ENCODE data around the gene ADGRG4. TPM values are rescaled to one million over a fixed set of nuclear protein-coding genes. Genes with fewer than 3 reads are reported as not detected.

ADGRG4 gene
- total and polyA plus RNA-seq, 2 donors (not counting 1 experiment from before 2014, with no cell fraction given), result not detected

DNA sequence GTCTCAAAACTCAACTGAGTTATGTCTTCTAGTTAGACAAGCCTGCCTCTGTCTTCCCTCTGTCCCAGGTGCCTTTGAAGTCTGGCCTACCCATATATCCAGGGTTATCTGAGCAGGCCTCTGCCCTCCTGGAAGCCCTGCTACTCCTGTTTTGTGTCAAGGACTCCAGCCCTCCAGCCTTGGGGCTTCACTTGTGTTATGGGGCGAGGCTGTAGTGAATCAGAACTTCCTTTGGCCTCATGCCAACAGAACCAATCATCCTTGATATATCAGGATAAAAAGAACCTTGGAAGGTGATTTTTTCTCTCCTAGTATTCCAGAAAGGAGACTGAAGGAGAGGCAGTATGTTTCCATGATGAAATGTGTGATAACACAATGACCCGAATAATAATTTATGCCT, 8.9 kb upstream of the ADGRG4 start:
- Histone ChIP-seq H3K9me3 (ENCODE audit: control extremely low read depth in 1 of 3, control insufficient read depth in 2 of 3, insufficient read depth in 1 of 3, low read length in 2 of 3) (no peaks in the 10 kb centered on the region), H3K9ac (ENCODE audit: low read length) (no peak overlapping the region), H3K4me3 (ENCODE audit: control extremely low read depth in 1 of 5, extremely low read depth in 1 of 5, insufficient read depth in 1 of 5, low read depth in 2 of 5, low read length in 4 of 5) (no peak overlapping the region), H3K27me3 (replicated peaks in 1 of 4; ENCODE audit: control extremely low read depth in 1 of 4, control insufficient read depth in 3 of 4, insufficient read depth in 4 of 4, low read length in 3 of 4) (no peaks in the 10 kb centered on the region), H3K79me2 (ENCODE audit: control insufficient read depth, insufficient read depth, low read length) (no peaks in the 10 kb centered on the region), H3K27ac (ENCODE audit: low read length in 2 of 2) (no peak overlapping the region), H3K36me3 (replicated peaks in 1 of 2; ENCODE audit: control extremely low read depth in 1 of 2, control insufficient read depth in 1 of 2, extremely low read depth in 1 of 2, insufficient read depth in 2 of 2, low read length in 1 of 2) (no peaks in the 10 kb centered on the region), H3K4me1 (ENCODE audit: control insufficient read depth in 2 of 2, insufficient read depth in 2 of 2, low read length in 2 of 2) (no peaks in the 10 kb centered on the region), H4K20me1 (ENCODE audit: control insufficient read depth, insufficient read depth, low read length, poor library complexity, severe bottlenecking) (no peaks in the 10 kb centered on the region), H2AFZ (ENCODE audit: insufficient read depth, low read depth, low read length, poor library complexity, severe bottlenecking) (no peak overlapping the region), H3K4me2 (replicated peaks; ENCODE audit: low read depth, low read length, poor library complexity, severe bottlenecking) (no peak overlapping the region)
- POLR2A ChIA-PET, result no interaction called here
- ATAC-seq (ENCODE audit: low read depth) (no peak), DNase-seq (no peak)
- H3K27me3 Mint-ChIP-seq, result no peaks in the 10 kb centered on the region
- no peaks in the 10 kb centered on the region for H3K9me3 Mint-ChIP-seq (ENCODE audit: insufficient read depth)
- H3K4me1 Mint-ChIP-seq, result no peaks in the 10 kb centered on the region
- no peak overlapping the region for H3K4me3 Mint-ChIP-seq
- H3K27ac Mint-ChIP-seq, result no peak overlapping the region
- CTCF ChIA-PET, result no interaction called here
- intact Hi-C loops (cut with micrococcal nuclease), result no loop called here
- WGBS (ENCODE audit: insufficient coverage), result 100% methylated on average over 1 of the region's 2 CpGs
- TF ChIP-seq EZH2 (IDR thresholded peaks at IDR 0.05; ENCODE audit: borderline replicate concordance, insufficient read depth, low read depth, low read length, poor library complexity, severe bottlenecking), result no peak
- TF ChIP-seq, protein P1, sequence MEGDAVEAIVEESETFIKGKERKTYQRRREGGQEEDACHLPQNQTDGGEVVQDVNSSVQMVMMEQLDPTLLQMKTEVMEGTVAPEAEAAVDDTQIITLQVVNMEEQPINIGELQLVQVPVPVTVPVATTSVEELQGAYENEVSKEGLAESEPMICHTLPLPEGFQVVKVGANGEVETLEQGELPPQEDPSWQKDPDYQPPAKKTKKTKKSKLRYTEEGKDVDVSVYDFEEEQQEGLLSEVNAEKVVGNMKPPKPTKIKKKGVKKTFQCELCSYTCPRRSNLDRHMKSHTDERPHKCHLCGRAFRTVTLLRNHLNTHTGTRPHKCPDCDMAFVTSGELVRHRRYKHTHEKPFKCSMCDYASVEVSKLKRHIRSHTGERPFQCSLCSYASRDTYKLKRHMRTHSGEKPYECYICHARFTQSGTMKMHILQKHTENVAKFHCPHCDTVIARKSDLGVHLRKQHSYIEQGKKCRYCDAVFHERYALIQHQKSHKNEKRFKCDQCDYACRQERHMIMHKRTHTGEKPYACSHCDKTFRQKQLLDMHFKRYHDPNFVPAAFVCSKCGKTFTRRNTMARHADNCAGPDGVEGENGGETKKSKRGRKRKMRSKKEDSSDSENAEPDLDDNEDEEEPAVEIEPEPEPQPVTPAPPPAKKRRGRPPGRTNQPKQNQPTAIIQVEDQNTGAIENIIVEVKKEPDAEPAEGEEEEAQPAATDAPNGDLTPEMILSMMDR (IDR thresholded peaks at IDR 0.05), result no peak

DNA sequence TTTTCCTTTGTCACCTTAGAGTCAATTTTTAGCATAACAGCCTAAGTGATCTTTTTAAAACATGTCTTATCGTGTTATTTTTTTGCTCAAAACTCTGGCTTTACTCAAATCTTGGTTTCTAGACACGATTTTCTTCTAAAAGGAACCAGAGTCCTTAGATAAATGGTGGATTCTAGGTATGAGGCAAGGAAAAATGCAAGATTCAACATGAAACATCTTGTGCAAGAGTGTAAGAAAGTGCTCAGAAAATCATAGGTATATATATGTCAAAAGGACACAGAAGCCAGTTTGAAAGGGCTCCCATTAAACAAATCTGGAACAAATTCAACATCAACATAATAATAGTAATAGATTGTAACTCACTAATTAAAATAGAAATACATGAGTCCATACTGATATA, 8.1 kb upstream of the ADGRG4 start:
- Histone ChIP-seq H3K4me3 (ENCODE audit: control extremely low read depth in 1 of 5, extremely low read depth in 1 of 5, insufficient read depth in 1 of 5, low read depth in 2 of 5, low read length in 4 of 5) (no peak overlapping the region), H3K9ac (ENCODE audit: low read length) (no peak overlapping the region), H4K20me1 (ENCODE audit: control insufficient read depth, insufficient read depth, low read length, poor library complexity, severe bottlenecking) (no peaks in the 10 kb centered on the region), H3K27me3 (replicated peaks in 1 of 4; ENCODE audit: control extremely low read depth in 1 of 4, control insufficient read depth in 3 of 4, insufficient read depth in 4 of 4, low read length in 3 of 4) (no peaks in the 10 kb centered on the region), H3K9me3 (ENCODE audit: control extremely low read depth in 1 of 3, control insufficient read depth in 2 of 3, insufficient read depth in 1 of 3, low read length in 2 of 3) (no peaks in the 10 kb centered on the region), H3K4me2 (replicated peaks; ENCODE audit: low read depth, low read length, poor library complexity, severe bottlenecking) (no peak overlapping the region), H3K36me3 (replicated peaks in 1 of 2; ENCODE audit: control extremely low read depth in 1 of 2, control insufficient read depth in 1 of 2, extremely low read depth in 1 of 2, insufficient read depth in 2 of 2, low read length in 1 of 2) (no peaks in the 10 kb centered on the region), H3K4me1 (ENCODE audit: control insufficient read depth in 2 of 2, insufficient read depth in 2 of 2, low read length in 2 of 2) (no peaks in the 10 kb centered on the region), H3K27ac (ENCODE audit: low read length in 2 of 2) (no peak overlapping the region), H3K79me2 (ENCODE audit: control insufficient read depth, insufficient read depth, low read length) (no peaks in the 10 kb centered on the region), H2AFZ (ENCODE audit: insufficient read depth, low read depth, low read length, poor library complexity, severe bottlenecking) (no peak overlapping the region)
- no peak for DNase-seq
- no peaks in the 10 kb centered on the region for H3K4me1 Mint-ChIP-seq
- no CpG with 5 or more reads among the region's 2 CpGs for WGBS (ENCODE audit: insufficient coverage)
- no peak overlapping the region for H3K27ac Mint-ChIP-seq
- no peaks in the 10 kb centered on the region for H3K9me3 Mint-ChIP-seq (ENCODE audit: insufficient read depth)
- H3K4me3 Mint-ChIP-seq, result no peak overlapping the region
- ChIA-PET CTCF (no interaction called here), POLR2A (no interaction called here)
- intact Hi-C loops (cut with micrococcal nuclease), result no loop called here
- no peaks in the 10 kb centered on the region for H3K27me3 Mint-ChIP-seq
- no peak for ATAC-seq (ENCODE audit: low read depth)
- TF ChIP-seq, protein P1 (IDR thresholded peaks at IDR 0.05), result no peak
- no peak for TF ChIP-seq EZH2 (IDR thresholded peaks at IDR 0.05; ENCODE audit: borderline replicate concordance, insufficient read depth, low read depth, low read length, poor library complexity, severe bottlenecking)

Measured in B cell (primary cell).